Omental fat pad (tissue), 4 donors: ENCODE measurements around the gene STX4. TPM values are rescaled to one million over a fixed set of nuclear protein-coding genes. Genes with fewer than 3 reads are reported as not detected.
A peak's percentile ranks its signal among the peaks of the same experiment; 100 is the strongest.

Experiments used
- ATAC-seq: fragments of 150-250 bp; one replicate; pipeline ENCODE4 v1.9.1; 2016; ENCODE audit warnings: mild to moderate bottlenecking, moderate library complexity; ENCODE audit not compliant: low FRiP score
- DNase-seq: peaks from one replicate; pipeline ENCODE4 v3.0.0-alpha.2; 2019; ENCODE audit warnings: low spot score
- CTCF ChIP-seq, 3 donors: fragments of 450-650 bp; IDR thresholded peaks; one replicate each; pipeline ENCODE4 v1.5.1; 2016 to 2017; ENCODE audit warnings: antibody characterized with exemption in 3 of 3, mild to moderate bottlenecking in 3 of 3, moderate library complexity in 2 of 3
- total RNA-seq, 4 donors: library from RNA; depleted of rRNA; stranded (reverse); fragments of >200 nt; gene quantifications; one replicate each; pipeline ENCODE4 v1.1.0, GENCODE V29; 2016

Gene STX4
- total RNA-seq, 4 donors from 2014 or later: 40.9 to 93.7 (median 66.8) TPM

- ATAC-seq (no peak), DNase-seq (no peak)
- no peak for TF ChIP-seq CTCF (IDR thresholded peaks at IDR 0.05)
Observed at GRCh38 chr16:31071861-31072260, 38.5 kb downstream of the STX4 start.

DNA sequence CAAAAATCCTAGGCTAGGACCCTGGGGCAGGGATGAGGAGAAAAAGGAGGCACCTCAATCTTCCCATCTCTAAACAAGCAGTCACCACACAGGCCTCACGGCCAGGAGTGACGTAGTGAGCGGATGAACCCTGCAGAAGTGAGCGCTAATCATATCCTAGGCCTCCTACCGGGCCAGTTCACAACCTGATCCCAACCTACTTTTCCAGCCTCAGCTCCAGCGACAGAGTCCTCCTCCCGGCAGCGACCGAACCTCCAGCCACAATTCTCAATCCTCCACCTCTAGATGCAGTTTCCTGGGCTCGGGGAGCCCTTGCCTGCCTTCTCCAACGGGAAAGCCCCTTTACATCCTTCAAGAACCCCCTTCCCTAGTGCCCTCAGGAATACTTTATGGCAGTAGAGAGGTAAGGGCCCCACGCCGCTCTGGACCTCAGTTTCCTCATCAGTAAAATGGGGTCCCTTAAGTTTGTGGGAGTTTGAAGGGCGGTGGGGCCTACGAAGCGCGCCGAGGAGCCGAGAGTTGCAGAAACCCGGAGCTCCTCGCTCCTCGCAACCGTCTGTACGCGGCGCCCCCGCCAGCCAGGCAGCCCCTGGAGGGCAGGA, 39.3 kb downstream of the STX4 start:
- DNase-seq (no peak), ATAC-seq (no peak)
- TF ChIP-seq CTCF (IDR thresholded peaks at IDR 0.05): no peak

DNA sequence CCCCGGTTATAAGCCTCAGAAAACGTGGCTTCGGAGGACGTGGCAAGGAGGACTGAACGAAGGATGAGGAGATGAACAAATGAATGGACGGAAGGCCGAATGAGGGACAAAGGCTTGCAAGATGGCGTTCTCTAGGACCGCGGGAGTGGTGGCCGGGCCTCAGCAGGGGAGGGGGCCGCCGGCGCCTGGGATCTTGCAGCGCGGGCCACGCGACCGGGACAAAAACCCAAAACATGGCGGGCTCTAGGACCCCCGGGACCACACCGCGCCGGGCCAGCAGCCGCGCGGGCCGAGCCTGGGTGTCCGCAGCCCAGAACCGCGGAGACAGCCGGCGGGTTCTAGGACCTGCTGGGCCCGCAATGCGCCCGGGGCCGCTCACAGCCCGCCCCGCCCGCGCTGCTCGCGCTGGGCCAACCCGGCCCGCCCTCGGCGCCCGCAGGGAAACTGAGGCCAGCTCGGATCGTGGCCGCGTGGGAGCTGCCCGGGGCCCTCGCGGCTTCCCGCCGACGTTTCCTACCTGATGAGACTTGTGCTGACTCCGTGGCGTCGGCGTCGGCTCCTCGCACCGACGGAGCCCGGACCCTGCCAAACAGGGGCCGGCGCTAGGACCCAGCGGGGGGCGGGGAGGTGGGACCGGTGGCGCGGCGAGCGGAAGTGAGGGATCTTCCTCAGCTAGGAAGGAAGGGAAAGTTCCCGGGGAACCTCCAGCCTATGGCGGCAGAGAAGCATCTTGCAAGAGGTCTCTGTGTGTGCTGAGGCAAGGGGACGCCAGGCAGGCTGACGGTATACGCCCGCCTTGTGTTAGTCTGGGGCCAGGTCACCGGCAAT, 40.0 kb downstream of the STX4 start:
- TF ChIP-seq CTCF (IDR thresholded peaks at IDR 0.05): no peak
- ATAC-seq (peak; percentile 80), DNase-seq (peak; percentile 77)

DNA sequence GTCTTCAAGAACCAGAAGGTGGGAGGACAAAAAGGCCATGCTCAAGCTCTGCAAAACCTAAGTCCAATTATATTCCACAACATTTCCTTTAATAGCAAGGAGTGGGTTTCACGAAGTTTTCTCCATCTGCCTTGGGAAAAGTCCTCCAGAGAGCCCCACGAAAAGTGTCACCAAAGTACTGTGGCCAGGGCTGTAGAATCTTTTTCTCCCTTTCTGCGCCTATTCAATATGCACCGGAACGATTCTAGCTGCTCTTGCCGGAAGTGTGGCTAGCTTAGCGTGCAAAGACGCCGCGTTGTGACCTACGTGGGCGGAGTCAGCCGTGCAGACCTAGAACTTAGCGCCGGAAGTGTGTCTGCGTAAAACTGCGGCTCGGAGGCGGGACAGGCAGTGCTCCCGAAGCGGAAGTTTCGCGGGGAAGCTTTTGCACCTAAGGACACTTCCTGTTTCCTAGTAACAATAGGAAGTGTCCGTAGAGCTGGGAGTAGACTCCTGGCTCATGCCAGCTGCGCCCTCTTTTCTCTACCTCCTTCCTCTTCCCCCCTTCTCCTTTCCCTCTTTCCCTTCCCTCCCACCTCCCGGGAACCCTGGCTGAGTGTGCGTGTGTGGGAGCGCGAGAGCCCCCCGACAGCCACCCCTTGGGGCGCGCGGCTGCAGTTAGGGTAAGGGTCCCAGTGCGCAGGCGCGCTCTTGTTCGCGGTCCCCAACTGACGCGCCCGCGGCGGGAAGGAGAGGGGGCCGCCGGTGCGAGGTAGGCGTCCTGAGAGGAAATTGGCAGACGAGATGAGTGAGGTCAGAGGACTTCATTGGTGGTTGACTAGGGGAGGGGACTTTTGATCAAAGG, 40.8 kb downstream of the STX4 start, which contains the start of the genes ZNF646 and ZNF668:
Gene ZNF646 (plus strand): TSS at position 453 of the 844 bp plus-strand sequence. CDS start 1,903 bp downstream, outside the sequence.
Gene ZNF668 (minus strand): TSS at position 271 of the 844 bp plus-strand sequence. CDS start 9,781 bp downstream, outside the sequence.
- no peak for TF ChIP-seq CTCF (IDR thresholded peaks at IDR 0.05)
- ATAC-seq: peak; percentile 93
- peak; percentile 90 for DNase-seq

DNA sequence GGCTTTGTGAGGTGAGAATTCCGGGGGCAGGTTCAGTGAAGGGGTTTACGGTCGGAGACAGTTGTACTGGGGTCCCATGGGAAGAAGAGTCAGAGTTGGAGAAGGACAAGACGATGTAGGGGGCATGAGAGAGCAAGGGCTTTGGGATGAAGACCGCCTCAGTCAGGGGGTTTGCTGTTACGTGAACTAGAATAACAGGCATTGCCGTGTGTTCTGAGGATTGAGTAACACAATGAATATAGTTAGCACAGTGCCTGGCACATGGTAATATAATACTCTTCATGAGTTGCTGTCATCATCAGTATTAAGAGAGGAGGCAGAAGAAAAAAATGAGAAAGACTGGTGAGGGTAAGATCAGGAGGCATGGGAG, 41.4 kb downstream of the STX4 start:
- TF ChIP-seq CTCF (IDR thresholded peaks at IDR 0.05): no peak
- DNase-seq (no peak), ATAC-seq (no peak)

GRCh38 chr16:31076319-31076718, 43.0 kb downstream of the STX4 start:
- no peak for TF ChIP-seq CTCF (IDR thresholded peaks at IDR 0.05)
- ATAC-seq (no peak), DNase-seq (no peak)
